ENCODE results near the gene KAZN. TPM values are rescaled to one million over a fixed set of nuclear protein-coding genes. Genes with fewer than 3 reads are reported as not detected.

KAZN gene
- total and polyA plus RNA-seq, 2 of the 8 experiments (the other 6 are each of a cell fraction or from before 2014, with no cell fraction given) = 3.7 to 11.8 TPM

GRCh38 chr1:15114884-15115283 lies 516.4 kb downstream of the KAZN start (continued):
- TF ChIP-seq, protein P1, sequence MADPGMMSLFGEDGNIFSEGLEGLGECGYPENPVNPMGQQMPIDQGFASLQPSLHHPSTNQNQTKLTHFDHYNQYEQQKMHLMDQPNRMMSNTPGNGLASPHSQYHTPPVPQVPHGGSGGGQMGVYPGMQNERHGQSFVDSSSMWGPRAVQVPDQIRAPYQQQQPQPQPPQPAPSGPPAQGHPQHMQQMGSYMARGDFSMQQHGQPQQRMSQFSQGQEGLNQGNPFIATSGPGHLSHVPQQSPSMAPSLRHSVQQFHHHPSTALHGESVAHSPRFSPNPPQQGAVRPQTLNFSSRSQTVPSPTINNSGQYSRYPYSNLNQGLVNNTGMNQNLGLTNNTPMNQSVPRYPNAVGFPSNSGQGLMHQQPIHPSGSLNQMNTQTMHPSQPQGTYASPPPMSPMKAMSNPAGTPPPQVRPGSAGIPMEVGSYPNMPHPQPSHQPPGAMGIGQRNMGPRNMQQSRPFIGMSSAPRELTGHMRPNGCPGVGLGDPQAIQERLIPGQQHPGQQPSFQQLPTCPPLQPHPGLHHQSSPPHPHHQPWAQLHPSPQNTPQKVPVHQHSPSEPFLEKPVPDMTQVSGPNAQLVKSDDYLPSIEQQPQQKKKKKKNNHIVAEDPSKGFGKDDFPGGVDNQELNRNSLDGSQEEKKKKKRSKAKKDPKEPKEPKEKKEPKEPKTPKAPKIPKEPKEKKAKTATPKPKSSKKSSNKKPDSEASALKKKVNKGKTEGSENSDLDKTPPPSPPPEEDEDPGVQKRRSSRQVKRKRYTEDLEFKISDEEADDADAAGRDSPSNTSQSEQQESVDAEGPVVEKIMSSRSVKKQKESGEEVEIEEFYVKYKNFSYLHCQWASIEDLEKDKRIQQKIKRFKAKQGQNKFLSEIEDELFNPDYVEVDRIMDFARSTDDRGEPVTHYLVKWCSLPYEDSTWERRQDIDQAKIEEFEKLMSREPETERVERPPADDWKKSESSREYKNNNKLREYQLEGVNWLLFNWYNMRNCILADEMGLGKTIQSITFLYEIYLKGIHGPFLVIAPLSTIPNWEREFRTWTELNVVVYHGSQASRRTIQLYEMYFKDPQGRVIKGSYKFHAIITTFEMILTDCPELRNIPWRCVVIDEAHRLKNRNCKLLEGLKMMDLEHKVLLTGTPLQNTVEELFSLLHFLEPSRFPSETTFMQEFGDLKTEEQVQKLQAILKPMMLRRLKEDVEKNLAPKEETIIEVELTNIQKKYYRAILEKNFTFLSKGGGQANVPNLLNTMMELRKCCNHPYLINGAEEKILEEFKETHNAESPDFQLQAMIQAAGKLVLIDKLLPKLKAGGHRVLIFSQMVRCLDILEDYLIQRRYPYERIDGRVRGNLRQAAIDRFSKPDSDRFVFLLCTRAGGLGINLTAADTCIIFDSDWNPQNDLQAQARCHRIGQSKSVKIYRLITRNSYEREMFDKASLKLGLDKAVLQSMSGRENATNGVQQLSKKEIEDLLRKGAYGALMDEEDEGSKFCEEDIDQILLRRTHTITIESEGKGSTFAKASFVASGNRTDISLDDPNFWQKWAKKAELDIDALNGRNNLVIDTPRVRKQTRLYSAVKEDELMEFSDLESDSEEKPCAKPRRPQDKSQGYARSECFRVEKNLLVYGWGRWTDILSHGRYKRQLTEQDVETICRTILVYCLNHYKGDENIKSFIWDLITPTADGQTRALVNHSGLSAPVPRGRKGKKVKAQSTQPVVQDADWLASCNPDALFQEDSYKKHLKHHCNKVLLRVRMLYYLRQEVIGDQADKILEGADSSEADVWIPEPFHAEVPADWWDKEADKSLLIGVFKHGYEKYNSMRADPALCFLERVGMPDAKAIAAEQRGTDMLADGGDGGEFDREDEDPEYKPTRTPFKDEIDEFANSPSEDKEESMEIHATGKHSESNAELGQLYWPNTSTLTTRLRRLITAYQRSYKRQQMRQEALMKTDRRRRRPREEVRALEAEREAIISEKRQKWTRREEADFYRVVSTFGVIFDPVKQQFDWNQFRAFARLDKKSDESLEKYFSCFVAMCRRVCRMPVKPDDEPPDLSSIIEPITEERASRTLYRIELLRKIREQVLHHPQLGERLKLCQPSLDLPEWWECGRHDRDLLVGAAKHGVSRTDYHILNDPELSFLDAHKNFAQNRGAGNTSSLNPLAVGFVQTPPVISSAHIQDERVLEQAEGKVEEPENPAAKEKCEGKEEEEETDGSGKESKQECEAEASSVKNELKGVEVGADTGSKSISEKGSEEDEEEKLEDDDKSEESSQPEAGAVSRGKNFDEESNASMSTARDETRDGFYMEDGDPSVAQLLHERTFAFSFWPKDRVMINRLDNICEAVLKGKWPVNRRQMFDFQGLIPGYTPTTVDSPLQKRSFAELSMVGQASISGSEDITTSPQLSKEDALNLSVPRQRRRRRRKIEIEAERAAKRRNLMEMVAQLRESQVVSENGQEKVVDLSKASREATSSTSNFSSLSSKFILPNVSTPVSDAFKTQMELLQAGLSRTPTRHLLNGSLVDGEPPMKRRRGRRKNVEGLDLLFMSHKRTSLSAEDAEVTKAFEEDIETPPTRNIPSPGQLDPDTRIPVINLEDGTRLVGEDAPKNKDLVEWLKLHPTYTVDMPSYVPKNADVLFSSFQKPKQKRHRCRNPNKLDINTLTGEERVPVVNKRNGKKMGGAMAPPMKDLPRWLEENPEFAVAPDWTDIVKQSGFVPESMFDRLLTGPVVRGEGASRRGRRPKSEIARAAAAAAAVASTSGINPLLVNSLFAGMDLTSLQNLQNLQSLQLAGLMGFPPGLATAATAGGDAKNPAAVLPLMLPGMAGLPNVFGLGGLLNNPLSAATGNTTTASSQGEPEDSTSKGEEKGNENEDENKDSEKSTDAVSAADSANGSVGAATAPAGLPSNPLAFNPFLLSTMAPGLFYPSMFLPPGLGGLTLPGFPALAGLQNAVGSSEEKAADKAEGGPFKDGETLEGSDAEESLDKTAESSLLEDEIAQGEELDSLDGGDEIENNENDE (IDR thresholded peaks at IDR 0.05; ENCODE audit: insufficient replicate concordance, low read length) = no peak
- TF ChIP-seq YY1 (IDR thresholded peaks at IDR 0.05; ENCODE audit: low read depth, low read length) = no peak
- no peak for TF ChIP-seq POLR2AphosphoS5 (IDR thresholded peaks at IDR 0.05; ENCODE audit: low read depth, low read length)
- TF ChIP-seq, protein P2, sequence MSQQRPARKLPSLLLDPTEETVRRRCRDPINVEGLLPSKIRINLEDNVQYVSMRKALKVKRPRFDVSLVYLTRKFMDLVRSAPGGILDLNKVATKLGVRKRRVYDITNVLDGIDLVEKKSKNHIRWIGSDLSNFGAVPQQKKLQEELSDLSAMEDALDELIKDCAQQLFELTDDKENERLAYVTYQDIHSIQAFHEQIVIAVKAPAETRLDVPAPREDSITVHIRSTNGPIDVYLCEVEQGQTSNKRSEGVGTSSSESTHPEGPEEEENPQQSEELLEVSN (IDR thresholded peaks at IDR 0.05) = no peak
- no peak for TF ChIP-seq GTF2F1 (IDR thresholded peaks at IDR 0.05; ENCODE audit: borderline replicate concordance, low read depth, low read length)
- TF ChIP-seq BACH1 (IDR thresholded peaks at IDR 0.05; ENCODE audit: low read length) = no peak
- TF ChIP-seq RXRA (IDR thresholded peaks at IDR 0.05; ENCODE audit: insufficient read depth, low read depth, low read length) = no peak
- no peak for TF ChIP-seq EGR1 (IDR thresholded peaks at IDR 0.05; ENCODE audit: borderline replicate concordance, low read depth, low read length)
- TF ChIP-seq RAD21 (IDR thresholded peaks at IDR 0.05 in 1 of 2, conservative IDR thresholded peaks at IDR 0.05 in 1 of 2; ENCODE audit: low read depth in 2 of 2, low read length in 2 of 2) = no peak
- no peak for TF ChIP-seq SIX5 (IDR thresholded peaks at IDR 0.05; ENCODE audit: low read depth, low read length)
- no peak for TF ChIP-seq PHF8 (conservative IDR thresholded peaks at IDR 0.05; ENCODE audit: low read depth, low read length)
